Superior temporal gyrus (tissue), 1 donor: ENCODE results near the gene MICAL2.
A peak's percentile ranks its signal among the peaks of the same experiment; 100 is the strongest.

Experiments
- DNase-seq: peaks from one replicate; pipeline ENCODE4 v3.0.0-alpha.2; 2016; ENCODE audit errors: extremely low spot score

MICAL2 gene

DNA sequence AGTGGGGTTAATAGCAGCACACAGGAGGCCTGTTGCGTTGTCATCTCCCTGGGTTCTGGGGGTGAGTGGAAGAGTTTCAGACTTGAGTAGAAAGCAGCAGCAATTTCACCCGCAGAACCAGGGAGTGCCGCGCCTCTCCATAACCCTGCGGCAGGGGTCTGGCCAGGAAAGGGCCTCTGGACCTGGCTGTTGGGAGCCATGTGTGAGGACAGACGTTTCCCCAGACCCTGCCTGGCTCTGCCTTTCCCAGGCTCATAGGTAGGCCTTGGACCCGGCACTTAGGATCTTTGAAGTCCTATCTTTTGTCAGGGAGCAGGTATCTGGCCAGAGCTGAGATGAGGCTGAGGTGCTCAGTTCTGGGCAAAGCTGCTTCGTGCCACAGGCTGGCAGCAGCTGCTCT, 160.4 kb downstream of the MICAL2 start:
- DNase-seq, result no peak

DNA sequence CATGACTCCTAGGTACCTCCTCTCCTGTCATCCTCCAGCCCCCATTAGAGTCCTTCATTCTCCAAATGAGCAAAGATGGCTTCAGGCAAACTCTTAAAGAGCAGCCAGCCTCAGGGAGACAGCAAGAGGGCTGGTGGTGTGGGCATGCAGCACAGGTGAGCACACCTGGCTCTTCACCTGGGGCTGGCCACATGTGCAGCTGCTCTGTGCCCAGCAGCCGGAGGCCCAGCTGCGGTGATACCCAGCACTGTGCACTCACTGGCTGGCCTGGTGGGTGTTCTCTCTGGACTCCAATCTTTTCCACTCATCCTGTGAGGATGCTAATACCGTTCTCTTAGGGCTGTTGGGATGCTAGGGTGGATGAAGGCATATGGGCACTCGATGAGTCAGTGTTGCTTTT, 160.9 kb downstream of the MICAL2 start:
- no peak for DNase-seq

DNA sequence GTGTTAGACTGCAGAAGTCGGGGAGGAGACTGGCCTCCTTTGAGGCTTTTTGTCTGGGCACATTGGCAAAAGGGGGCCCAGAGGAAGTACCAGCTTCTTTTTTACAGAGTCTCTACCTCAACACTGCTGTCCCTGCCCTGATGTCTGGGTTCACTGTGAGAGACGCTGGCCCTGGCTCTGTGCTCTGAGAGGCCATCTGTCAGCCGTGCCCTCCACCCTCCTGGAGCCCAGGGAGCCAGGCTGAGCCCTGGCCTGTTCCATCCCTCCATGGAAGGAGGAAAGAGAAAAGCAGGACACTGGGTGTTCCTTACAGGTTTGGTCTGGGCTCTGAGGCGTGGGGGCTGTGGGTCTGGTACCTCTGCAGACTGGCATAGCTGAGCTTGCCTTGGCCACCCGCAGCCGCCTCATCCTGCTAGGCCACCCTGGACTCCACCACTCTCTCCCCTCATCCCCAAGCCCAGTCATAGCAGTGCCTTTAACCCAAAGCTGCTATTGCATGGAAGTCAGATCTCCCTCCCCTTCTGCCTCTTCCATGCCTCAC, 161.5 kb downstream of the MICAL2 start:
- DNase-seq, result no peak

DNA sequence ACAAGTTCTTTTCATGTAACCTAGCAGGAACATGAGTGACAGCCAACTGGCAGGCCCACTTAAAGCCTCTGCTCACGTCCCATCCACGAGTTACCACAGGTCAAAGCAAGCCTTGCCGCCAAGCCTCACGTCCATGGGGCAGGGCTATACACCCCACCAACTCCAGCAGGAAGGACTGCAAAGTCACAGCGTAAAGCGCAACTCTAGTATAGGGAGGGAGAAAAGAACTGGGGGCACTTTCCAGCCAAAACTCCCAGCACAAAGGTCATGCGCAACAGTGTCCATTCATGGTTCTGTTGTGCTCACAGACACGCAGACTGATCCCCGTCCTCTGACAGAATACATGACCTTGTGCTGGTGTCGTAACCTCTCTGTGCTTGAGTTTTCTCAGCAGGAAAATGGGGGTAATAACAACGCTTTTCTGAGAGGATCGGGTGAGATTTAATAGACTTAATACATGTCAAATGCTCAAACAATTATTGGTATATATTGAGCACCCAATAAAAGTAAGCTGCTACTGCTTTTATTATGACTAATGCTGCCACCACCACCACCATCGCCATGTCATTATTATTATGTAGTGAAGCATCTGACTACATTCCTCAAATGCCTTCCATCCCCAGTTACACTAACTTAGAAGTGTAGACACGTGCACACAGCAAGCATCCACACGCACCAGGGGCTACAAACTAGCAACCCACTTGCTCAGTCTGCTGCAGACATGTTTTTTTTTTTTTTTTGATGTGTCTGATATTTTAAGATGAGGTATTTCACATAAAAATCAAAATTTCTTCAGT, 162.6 kb downstream of the MICAL2 start:
- DNase-seq, result no peak

DNA sequence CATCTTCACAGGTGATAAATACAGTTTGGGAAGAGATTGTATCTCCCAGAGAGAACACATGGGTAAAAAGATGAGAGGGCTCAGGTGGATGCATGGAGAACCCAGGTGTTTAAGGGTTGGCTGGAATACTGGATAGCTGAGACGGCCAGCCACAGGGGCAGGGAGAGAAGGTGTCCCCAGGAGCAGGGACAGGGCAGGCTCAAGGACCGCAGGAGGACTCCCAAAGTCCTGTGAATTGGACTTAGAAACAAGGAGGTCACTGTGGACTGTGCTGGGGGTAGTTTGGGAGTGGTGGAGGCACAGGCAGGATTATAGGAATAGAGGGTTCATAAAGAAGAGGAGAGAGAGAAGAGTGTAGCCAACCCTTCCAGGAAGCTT, 163.2 kb downstream of the MICAL2 start:
- DNase-seq, result no peak

DNA sequence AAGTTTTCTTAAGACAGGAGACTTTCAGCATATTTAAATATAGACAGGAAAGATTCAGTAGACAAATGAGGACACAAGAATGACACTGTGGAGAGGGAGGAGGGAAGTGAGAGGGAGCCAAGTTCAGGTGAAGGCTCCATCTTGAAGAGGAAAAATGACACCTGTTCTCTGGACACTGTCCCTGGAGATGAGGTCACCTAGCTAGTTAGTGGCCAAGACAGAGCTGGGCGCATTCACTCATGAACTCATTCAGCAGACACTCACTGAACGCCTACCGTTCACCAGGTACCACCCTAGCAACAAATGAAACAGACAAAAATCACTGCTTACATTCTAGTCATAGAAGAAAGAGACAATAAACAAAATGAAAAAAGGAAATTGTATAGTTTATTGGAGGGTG, 163.7 kb downstream of the MICAL2 start:
- no peak for DNase-seq

DNA sequence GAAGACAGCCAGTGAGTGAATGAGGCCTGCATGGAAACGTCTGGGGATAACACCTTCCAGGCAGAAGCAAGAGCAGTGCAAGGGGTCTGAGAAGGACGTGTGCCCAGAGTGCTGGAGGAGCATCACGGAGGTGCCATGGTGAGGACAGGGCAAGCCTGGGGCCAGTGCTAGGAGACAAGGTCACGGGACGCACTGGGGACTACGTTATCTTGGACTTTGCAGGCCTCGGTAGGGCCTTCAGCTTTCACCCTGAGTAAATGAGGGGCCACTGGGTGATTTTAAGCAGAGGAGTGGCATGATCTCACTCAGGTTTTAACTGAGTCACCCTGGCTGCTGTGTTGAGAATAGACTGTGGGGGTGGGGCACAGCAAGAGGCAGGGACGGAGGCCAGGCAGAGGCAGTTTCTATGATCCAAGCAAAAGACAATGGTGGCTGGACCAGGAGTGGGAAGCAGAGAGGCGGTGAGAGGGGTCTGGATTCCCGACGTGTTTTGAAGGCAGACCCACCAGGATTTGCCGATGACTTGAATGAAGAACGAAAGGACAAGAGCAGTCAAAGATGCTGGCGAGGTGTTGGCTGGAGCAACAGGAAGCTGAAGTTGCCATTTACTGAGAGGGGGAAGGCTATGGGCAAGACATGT, 164.3 kb downstream of the MICAL2 start:
- no peak for DNase-seq

DNA sequence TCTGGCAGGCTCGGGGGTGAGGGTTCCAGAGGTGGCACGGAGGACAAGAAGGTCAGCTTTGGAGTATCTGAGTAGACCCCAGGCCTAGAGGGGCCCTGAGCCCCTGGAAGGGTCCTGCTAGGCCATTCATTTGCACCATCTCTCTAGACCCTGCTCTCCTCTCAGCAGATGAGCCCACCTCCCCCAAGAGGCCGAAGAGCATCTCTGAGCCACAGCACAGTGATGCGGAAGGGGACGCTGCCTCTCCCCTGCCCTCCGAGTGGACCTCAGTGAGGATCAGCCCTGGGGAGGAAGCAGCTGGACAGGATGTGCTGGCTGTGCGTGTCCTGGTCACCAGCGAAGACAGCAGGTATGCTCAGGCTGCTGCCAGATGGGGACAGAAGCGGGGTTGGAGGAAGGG, 165.4 kb downstream of the MICAL2 start:
- no peak for DNase-seq

DNA sequence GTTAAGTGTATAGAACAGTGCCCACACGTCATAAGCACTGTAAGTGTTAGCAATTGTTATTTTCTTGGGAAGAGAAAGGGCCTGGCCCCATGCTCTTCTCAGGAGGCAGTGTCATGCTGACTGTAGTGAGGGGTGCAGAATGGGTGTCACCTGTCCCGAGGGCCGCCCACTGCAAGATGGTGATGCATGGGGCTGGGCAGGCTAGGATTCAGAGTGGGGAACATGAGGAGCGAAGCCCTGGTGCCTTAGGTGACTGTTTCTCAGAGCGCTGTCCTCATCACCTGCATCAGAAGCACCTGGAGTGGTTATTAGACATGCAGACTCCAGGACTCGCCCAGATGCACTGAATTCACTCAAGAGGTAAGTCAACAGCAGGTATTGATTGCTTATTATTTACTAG, 166.0 kb downstream of the MICAL2 start:
- DNase-seq, result no peak

DNA sequence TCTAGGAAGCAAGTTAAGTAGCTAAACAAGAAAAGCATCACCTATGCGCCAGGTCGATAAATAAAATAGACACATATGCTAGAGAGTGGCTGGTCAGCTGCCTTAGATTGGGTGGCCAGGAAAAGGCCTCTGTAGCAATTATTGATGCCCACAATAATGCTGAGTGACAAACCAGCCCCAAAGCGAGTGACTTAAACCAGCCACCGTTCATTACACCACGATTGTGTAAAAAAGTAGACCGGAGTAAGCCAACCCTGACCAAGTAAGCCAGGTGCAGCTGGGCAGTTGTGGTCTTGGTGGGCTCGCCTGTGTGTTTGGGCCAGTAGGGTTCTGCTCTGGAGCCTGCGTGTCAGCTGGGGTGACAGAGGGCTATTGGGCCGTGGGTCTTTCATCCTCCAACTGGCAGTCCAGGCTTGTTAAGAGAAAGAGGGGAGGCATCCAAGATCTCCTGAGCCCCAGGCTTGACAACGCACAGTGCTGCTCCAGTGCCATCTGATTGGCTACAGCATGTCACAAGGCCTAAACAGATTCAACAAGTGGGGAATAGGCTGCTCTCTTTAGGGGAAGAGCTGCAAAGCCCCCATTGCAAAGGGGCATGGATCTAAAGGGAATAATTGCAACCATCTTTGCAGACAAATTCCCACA, 166.6 kb downstream of the MICAL2 start:
- DNase-seq, result no peak

DNA sequence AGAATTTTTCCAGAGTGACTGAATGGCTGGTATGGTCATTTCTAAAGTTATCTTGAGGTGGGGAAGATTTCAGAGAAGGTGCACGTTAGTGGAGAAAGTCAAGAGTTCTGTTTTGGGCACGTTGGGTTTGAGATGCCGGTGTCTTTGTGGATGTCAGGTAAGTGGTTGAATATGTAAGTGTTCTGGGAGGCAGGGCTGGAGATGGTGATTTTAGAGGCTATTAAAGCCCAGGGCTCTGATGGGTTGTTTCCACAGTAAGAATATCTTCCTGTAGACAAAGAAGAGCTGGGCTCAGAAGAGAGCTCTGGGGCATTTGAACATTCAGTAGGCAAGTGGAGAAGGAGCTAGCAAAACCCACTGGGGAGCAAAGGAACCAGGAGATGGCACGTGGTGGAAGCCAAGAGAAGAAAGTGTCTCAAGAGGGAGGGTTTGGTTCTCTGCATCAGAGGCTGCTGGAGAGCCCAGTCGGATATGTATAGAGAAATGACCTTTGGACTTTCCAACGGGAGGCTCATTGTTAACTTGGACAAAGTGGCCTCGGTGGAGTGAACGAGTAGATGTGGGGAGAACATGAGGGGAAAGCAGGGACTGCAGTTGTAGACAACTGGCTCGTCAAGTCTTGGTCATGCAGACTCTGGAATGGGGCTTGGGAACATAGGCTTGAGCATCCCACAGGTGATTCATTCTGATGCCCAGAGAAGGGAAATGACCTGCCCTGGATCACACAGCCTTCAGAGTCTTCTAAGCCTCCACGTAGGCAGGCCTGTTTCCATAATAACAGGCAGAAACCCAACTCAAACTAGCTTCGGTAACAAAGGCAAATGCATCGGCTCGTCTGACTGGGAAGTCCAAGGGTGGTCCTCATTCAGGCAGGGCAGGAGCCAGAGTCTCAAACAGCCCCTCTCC, 168.6 kb downstream of the MICAL2 start:
- DNase-seq, result no peak

DNA sequence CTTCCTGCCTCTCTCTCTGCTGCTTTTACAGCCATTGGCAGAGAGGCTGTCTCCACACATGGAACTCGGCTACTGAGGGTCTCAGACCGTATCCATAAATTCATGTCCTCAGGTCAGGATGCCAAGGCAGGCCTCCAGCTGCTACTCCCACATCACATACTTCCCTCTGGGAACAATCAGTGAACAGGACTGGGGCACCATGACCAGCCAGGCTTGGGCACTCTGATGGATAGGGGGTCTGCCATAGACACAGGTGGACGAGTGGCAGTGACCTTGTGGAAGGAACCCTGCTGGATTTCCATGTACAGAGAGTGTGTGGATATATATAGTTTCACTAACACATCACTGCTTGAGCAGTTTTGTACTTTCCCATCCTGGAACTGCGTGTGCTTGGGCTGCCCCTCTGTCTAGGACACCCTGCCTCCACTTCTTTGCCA, 169.3 kb downstream of the MICAL2 start:
- DNase-seq, result no peak

DNA sequence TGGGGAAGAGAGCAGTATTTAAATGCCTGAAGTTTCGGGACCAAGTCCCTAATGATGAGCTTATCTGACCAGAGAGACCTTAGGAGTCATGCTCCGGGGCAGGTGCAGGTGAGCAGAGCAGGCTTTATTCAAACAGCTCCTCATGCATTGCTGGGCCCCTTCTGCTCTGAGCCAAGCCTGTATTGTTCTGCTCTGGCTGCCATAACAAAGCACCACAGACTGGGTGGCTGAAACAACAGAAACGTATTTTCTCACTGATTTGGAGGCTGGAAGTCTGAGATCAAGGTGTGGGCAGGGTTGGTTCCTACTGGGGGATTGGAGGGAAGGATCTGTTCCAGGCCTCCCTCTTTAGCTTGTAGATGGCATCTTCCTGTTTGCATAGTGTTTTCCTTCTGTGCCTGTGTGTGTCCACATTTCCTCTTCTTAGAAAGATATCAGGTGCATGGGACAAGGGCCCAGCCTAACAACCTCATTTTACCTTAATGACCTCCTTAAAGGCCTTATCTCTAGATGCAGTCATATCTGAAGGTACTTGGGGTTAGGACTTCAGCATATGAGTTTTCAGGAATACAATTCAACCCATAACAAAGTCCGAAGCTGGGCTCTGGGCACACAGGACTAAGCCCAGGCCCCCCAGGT, 169.9 kb downstream of the MICAL2 start:
- DNase-seq, result no peak

DNA sequence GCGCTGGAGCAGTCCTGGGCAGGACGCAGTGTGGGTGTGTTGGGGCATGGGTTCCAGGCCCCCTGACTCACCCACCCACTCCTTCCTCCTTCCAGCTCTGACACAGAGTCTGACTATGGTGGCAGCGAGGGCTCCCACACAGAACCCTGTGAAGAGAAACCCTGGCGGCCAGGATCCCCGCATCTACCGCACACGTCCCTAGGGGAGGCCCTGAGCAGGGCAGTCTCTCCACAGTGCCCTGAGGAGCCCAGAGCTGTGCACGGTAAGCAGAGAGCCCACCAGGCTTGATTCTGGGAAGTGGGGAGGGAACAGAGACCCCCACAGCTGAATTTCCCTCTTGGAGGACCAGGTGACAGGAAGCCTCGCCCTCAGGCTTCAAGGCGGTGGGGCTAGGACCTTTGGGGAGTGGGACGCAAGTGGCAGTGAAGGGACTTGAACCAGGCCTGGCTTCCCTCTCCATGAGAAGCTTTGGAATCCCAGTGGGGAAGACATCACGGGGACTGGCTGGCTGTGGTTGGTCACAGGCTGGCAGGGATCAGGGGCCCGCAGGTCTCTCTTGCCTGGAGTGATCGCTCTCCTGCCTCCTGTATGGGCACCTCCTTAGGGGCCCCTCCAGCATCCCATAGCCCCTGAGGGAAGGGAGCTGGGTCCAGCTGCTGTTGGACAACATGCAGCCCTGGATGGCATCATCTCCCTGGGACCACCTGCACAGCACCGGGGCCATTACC, 170.6 kb downstream of the MICAL2 start:
- no peak for DNase-seq

DNA sequence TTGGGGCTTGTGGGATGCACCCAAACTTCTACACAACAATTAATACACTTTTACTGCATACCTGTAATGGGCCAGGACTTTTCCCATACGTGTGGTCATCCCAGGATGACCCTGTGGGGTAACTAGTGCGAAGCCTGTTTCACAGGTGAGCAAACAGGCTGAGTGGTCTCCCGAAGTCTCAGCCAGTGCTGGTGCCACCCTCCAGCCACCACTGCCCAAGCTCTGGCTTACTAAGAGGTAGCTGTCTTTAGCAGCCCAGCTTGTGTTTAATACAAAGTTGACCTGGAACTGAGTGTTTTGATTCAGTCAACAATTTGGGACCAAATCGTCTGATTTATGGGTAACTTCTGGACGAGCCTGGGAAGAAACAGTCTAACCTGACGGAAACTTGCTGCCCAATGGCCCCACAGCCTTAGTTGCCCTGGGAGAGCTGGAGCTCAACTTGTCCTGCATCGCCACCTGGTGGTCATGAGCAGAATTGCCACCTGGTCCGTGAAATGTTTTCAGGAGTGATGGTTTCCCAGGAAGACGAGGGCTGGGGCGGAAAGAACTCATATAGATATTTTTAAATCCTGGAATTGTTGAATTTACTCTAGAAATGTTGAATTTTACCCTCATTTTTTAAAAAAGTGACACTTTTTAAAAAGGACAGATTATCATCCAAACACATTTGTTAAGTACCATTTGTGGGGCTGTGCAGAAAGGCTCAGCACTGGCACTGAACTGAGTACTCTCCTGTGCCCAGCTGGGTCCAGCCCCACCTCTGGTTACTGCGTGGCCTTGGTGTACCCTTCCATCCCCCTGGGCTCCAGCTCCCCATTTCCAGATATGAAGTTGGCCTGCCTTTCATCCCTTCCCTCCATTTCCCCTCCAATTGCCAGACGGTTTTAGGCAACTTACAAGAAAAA, 171.4 kb downstream of the MICAL2 start:
- peak; percentile 98 for DNase-seq

DNA sequence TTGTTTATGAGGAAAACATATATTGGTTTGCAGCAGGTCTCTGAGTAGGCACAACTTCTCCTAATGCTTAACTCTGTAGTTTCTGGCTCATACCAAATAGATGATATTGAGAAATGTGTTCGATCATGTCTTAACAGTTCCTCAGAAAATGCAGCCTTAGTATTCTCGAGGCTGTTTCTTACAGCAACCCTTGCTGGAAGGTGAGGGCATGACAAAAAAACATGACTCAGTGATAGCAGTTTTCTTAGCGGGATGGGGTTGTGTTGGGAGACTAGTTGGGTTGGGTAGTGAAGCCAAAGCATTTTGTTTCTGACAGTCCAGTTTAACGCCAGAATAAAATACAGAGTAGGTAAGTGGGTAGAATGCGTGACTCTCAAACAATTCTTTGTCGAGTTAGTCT, 172.3 kb downstream of the MICAL2 start:
- DNase-seq, result no peak

DNA sequence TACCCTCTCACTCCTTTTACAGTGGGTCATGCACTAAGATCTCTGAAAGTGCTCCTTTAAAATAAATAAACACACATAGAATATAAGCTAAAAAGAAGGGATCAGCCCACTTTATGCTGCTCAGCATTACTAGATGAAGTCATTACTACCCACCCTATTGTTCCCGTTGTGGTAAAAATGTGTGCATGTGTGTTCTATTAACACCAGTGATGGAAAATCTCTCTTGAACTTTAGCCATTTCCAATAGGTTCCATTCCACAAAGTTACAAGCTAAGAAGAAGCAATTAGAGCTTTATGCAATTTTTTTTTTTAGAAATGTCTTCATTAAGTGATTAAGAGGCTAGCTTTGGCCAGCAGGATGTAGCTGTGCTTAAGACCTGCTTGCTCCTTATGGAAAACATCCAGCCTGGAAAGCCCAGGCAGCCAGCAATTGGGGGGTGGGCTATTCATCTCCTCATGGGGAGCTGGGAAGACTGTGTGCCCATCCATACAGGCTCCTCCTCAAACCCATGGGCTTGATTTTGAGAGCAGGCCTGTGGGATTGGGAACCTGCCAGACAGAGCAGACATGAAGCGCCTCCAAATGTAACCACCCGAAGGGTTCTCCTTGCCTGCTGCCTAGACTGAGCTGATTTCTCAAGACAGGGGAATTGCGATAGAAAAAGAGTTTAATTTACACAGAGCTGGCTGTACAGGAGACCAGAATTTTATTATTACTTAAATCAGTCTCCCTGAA, 174.1 kb downstream of the MICAL2 start:
- DNase-seq, result no peak

DNA sequence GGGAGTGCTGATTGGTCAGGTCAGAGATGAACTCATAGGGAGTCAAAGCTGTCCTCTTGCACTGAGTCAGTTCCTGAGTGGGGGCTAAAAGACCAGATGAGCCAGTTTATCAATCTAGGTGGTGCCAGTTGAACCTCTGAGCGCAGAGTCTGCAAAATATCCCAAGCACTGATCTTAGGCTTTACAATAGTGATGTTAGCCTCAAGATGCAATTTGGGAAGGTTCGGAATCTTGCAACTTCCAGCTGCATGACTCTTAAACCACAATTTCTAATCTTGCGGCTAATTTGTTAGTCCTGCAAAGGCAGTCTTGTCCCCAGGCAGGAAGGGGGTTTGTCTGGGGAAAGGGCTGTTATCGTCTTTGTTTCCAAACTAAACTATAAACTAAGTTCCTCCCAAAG, 174.7 kb downstream of the MICAL2 start:
- no peak for DNase-seq

DNA sequence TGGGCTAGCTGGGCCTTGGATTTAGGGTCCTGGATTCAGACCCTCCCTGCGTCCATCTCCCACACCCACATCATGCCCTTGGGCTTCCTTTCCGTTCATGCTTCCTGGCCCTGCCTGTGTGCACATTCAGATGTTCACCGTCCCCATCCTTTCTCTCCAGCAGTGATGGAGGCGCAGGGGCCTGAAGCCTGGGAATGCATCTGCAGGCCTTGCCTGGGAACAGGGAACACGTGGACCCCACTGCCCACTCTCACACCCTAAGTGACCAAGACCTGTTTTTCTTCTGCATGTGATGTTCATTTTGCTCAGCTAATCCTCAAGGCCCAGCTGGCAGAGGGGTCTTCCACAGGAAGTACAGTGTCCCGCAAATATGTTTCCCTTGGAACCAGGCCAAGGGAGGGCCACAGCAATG, 175.4 kb downstream of the MICAL2 start:
- DNase-seq, result no peak
